ENCODE measurements around the gene PMS1.
"Not testable (repeated sequence)": the region's sequence is repeated elsewhere in the genome, so short reads cannot be mapped to it uniquely, and the experiment has no call there.

Gene PMS1

DNA sequence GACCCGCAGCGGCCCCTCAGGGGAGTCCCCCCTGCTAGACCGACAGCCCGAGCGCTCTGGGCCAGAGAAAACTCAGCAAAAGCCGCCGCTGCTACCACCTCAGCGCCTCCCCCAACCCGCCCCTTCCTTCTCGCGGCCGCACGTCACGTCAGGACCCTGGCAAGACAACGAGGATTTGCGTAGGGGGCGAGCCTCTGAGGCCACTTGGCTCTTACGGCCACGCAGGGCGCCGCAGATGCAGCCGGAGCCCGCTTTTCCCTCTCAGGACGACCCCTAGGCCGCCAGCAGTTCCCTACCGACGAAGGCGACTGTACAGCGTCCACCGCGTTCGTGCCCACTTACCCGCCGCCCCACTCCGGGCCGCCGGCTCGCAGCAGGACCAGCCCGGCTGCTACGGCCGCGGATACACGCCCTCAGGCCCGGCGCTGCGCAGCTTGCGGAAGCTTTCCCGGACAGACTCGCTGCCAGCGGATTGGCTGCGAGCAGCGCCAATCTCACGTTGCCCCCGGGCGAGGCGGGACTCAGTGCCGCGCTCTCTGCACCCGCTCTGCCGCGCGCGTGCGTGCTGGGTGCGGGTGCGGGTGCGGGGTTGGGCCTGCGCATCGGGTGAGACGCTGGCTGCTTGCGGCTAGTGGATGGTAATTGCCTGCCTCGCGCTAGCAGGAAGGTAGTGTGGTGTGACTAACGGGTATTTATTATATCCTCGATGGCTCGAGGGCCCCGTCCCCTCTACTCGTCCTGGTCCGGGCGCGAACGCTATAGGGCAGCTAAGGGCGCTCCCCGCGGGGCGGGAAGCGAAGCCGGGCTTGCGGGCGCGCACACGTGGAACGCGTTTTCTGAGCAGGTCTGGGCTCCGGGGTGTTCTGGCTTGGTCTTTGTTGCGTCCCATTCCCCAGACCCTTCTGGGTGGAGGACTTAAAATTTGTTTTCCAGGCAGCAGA lies at the start of gene PMS1, which contains the start of gene ORMDL1:
Gene PMS1 (plus strand): TSS at position 524 of the 941 bp plus-strand sequence. CDS start 7,360 bp downstream, outside the sequence.
Gene ORMDL1 (minus strand): TSS at position 413 of the 941 bp plus-strand sequence. CDS start 1,744 bp downstream, outside the sequence.
- DNase-seq (ENCODE audit: low spot score): peak; percentile 95

DNA sequence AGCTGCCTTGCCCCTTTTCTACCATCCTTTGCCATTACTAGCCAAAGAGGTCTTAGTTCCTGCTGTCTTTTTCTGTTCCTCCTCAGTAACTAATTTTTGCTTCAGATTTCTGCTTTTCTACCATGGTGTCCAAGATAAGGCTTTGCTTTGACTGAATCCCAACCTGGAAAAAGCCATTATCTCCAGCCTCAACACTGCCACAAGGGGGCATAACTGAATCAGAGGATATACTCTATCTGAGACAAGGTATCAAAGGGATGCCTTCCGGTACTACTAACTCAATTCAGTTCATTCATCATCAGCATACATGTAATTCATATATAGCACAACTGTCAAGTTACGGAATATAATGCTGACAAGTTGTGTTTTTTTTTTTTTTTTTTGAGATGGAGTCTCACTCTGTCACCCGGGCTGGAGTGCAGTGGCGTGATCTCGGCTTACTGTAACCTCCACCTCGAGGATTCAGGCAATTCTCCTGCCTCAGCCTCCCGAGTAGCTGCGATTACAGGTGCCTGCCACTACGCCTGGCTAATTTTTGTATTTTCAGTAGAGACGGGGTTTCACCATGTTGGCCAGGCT lies 33.1 kb upstream of the PMS1 start:
- DNase-seq (ENCODE audit: low spot score): peak; percentile 55

DNA sequence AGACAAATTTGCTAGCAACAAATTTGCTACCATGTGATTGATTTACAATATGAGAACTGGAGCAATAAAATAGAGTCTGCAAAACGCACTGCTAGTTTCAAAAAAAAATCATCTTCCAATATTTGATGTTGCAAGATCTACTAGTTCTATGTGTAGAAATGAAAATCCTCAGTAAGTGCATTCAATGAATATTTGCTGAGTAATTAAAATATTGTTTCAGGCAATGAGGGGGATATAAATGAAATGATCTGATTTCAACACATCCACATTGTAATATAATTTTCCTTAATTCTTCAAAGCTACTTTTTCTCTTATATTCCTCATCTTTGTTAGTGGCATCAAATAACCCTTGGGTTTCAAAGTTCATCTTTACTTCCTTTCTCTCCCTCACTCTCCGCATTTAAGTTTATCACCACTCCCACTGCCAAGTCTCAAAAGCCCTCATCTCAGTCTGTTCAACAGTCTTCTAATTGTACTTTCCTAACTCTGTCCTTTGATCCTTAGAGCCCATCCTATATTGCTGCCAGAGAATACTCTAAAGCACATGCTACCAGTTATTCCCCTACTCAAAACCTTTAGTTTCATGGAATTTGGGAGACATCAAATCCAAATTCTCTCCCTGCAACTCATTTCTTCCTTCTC lies 27.8 kb upstream of the PMS1 start:
- DNase-seq (ENCODE audit: low spot score): no peak

DNA sequence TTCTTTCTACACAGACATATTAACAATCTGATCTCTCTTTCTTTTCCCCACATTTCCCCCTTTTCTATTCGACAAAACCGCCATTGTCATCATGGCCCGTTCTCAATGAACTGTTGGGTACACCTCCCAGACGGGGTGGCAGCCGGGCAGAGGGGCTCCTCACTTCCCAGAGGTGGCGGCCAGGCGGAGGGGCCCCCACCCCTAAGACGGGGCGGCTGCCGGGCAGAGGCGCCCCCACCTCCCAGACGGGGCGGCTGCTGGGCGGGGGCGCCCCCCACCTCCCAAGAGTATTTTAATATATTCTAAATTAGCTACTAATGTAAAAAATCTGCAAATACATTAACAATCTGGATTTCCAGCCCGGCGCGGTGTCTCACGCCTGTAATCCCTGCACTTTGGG lies 24.1 kb upstream of the PMS1 start:
- DNase-seq (ENCODE audit: low spot score): not testable (repeated sequence)

DNA sequence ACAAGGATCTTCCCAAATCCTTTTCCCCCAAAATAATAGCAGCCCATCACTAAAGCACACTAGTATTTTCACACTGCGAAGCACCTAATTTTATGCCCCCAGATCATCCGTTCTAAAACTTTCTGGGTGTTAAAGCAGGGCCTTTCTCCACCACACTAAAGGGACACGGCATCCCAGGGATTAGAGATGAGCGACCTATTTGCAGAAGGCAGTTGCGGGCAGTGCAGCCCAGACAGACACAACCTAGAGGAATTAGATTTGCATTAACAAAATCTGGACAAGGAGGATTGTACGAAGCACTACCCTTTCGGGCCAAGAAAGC lies 22.1 kb upstream of the PMS1 start:
- DNase-seq (ENCODE audit: low spot score): no peak

DNA sequence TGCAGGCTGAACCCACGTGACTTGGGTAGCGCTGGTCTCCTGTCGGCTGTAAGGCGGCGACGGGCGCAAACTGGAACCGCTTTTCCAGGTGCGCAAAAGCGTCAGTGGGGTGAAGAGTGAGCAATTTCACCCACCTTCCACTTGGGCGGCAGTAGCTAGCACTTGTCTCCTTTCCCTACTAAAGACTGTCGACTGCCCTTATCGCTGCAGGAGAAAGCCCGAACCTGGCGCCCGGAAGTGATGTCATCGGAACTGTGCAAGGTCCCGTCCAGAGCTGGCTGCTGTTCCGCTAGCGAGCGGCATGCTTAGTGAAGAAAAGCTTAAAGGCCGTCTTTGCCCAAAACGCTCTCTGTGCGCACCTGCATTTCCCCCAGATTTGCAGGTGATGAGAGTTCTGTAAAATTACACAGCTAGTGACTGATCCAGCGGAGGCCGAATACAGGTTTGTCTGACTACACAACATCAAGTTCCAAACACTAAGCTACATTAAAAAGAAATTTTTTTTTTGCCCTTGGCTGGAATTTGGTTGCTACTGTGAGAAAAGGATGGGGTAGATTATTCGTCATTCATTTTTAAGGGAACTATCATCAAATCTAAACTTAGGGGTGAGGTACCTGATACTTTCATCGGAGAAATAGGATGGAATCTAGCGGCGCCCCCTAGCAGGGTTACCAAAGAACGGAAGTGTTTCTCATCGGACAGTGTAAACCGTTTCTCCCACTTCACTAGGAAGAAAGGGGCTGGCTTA lies 21.5 kb upstream of the PMS1 start, which contains the start of gene OSGEPL1:
Gene OSGEPL1 (minus strand): TSS at position 242 of the 748 bp plus-strand sequence. CDS start 1,152 bp downstream, outside the sequence.
- peak; percentile 92 for DNase-seq (ENCODE audit: low spot score)

DNA sequence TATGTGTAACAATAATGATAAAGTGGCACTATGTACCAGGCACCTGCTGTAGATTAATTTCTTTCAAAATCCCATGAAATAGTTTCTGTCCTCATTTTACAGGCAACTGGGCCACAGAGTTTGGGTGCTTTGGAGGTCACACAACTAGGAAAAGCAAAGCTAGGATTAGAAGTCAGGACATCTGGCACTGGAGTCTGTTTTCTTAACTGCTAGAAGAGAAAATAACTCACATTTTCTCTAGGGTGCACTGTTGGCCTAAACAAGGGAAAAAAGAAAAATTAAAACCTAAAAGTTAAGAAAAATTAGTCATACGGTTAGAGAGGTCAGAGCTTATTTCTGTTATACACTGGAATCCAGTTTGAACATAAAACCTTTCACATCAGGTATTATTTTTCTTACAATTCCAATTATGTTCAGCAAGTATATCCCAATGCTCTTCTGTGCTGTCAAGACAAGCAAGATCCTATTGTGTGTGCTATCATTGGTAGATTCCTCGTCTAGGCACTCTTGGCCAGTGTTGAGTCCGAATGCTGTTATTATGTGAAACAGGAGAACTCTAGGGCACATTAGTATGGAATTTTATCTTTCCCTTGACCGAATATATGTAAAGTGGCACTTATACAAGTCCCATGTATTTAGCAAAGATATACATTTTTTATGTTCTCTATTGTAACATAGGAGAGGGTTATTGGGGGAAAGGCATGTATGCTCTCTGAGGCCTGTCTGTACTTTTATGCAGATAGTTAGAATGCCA lies 20.2 kb upstream of the PMS1 start:
- DNase-seq (ENCODE audit: low spot score): no peak

DNA sequence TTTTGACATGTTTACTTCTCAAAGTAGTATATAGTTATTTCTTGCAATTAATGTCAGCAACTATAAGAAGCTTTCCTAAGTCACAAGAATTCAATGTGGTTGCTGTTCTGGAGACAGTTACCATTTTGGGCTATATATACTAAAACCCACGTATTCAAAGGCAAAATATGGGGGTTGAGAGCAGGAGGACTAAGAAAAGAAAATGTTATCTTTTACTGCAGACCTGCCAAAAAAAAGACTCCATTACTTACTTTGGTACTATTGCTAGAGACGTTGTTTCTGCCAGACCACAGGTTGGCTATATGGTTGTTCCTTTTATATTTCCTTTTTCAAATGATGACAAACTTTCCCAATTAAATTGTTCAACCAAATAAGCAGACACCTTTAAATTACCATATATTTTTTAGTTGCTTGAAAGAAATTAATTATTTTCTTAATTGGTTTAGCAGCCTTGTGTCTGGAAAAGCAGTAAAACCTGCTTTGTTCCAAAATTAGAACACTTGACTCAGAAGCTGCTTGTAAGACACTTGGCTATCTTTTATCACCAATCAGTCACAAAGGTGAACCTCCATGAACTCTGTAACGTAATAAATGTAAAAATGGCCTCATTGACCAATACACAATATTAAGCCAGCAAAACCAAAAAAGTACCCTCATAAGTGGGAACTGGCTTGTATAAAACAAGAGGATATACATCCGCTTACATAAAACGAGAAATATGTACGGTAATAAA lies 13.5 kb upstream of the PMS1 start:
- DNase-seq (ENCODE audit: low spot score): no peak

DNA sequence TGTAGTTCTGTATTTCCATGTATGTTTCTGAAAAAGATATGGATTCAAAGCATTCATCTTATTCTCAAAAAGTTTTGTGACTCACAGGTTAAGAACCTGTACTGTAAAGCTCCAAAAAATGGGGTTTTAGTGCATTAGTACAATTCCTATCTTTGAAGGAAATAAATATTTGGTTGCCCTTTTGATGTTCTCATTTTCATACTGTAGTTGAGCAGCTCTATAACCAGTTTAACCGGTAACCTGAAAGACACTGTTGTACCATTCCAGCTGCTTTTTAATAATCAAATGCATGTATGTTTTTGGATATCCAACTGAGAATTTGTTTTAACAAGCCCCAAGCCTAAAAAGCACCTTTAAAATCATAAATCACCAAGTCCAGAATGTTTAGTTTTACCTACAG lies 12.0 kb upstream of the PMS1 start:
- no peak for DNase-seq (ENCODE audit: low spot score)

DNA sequence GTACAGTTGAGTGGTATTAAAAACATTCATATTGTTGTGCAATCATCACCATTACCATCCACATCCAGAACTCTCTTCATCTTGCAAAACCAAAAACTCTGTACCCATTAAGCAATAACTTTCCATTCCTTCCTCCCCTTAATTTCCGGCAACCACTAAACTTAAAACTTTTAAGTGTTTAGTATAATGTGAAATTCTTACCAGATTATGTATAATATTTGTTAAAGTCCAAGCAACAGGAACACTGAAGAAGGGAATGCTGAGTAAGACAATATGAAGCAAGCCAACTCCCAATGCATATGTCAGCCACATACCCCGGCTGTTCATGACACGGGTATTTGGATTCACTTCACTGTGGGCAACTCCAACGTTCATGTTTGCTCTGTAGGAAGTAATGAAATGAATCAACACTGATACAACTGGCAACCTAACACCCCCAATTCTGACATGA lies 2.0 kb upstream of the PMS1 start:
- no peak for DNase-seq (ENCODE audit: low spot score)

DNA sequence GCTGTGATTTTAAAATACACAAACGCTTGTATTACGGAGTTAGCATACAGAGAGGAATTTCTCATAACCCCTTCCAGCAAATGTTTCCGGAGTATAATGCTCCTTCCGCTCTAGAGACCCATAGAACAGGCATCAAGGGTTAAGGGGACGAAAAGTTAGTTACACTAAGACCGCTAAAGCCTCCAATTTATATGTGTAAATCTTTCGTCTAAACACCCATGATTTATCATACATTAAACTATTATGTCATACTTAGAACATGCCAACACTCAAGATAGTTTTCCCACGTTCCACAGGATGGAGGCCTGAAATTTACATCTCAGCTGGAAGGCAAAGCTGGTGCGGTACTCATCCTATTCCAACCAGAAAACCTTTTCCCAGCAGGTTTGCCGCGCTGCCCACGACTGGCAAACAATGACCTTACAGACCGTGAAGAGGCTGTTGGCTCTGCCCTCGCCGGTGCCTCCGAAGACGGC lies 761 bp upstream of the PMS1 start:
- peak; percentile 26 for DNase-seq (ENCODE audit: low spot score)

DNA sequence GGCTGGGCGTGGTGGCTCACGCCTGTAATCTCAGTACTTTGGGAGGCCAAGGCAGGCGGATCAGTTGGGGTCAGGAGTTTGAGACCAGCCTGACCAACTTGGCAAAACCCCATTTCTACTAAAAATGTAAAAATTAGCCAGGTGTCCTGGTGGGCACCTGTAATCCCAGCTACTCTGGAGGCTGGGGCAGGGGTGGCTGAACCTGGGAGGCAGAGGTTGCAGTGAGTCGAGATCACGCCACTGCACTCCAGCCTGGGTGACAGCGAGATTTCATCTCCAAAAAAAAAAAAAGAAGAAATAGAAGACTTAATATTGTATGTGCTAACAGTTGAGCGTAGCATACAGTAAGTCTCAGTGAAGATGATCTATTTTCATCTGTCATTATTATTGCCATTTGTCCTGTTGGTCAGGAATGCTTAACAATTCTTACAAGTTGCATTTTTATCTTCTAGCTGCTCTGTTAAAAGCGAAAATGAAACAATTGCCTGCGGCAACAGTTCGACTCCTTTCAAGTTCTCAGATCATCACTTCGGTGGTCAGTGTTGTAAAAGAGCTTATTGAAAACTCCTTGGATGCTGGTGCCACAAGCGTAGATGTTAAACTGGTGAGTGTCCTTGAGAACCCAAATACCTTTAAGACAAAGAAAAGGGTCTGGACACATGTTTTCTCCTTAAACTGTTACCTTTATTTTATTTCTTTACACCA lies 7.2 kb downstream of the PMS1 start:
- DNase-seq (ENCODE audit: low spot score): peak; percentile 39

DNA sequence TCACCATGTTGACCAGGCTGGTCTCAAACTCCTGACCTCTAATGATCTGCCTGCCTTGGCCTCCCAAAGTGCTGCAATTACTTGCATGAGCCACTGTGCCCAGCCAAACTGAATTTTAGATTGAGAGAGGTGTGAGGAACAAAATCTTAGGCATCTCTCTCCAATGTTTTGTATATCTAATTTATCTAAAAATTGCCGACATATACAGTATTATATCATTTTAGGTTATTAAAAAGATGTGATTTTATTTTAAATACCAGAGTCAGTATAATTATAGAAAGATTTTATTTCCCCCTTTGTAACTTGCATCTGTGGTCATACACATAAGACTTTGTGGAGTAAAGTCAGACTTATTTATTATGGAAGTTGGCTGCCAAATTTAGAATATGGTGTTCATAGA lies 10.1 kb downstream of the PMS1 start:
- no peak for DNase-seq (ENCODE audit: low spot score)

DNA sequence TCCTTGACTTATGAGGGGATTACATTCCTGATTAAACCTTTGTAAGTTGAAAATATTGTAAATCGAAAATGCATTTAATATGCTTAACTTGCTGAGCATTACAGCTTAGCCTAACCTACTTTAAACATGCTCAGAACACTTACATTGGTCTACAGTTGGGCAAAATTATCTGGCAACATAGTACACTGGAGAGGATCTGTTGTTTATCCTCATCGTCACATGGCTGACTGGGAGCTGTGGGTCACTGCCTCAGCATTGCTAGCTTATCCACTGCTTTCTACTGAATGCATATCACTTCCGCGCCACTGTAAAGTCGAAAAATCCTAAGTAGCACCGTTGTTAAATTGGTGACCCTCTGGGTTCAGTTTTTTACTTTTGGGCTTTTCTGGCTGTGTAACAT lies 13.7 kb downstream of the PMS1 start:
- DNase-seq (ENCODE audit: low spot score): no peak

DNA sequence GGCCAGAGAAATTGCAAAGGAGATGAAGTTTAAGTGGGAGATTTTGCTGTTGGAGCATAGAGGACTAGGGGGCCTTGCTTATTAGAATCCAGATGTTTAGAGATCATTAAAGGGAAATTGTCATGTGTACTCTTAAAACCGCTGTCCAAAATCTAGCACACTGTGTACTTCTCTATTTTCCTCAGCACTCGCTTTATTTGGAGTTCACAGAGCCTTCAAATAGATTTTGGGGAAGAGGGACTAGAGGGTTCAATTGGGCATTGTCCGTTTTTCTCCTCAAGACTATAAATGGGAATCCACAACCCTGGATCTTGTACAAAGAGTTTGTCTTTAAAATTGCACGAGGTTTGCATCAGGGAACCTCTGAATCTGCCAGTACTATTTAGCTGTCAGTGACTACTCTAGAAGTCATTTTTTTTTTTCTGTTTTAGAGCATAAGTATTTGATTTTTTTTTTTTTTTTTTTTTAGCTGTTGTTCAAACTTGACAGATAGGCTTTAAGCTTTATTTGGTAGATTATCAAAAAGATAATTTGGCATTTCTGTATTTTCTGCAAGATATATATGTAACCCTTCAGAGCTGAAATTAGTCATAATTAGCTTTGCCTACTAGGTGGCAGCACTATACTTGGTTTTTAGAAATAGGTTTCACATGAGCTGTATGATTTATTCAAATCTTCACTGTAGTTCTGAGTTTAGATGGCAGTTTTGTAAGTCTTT lies 14.2 kb downstream of the PMS1 start:
- peak; percentile 19 for DNase-seq (ENCODE audit: low spot score)

DNA sequence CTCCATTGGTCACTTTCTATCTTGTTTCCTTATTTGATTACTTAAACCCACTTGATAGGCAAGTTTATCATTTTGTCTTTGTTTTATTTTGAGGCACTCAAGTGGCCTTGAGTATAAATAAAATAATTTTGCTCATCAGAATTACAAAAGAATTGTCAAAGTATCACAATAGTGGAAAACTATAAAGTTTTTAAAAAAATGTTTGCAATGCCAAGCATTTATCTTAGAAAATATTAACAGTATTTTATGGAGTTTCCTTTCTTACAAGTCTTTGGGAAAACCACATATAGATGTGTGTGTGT lies 14.7 kb downstream of the PMS1 start:
- DNase-seq (ENCODE audit: low spot score): no peak

DNA sequence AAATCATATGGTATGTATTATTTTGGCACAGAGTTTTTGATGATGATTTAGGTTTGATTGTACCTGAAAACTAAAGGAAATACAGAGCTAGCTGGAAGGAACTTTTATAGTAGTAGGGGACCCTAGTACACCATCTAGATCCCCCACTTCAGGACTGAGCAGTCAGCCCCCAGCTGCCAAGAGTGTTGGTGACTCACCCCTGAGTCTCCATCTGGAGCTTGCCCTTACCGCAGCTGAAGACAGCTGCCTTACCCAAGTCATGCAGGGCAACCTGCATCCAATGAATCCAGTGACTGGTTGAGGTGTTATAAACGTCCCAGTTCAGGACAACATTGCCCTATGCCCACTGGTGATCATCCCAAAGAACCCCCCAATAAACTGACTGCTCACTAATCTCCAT lies 15.3 kb downstream of the PMS1 start:
- no peak for DNase-seq (ENCODE audit: low spot score)

DNA sequence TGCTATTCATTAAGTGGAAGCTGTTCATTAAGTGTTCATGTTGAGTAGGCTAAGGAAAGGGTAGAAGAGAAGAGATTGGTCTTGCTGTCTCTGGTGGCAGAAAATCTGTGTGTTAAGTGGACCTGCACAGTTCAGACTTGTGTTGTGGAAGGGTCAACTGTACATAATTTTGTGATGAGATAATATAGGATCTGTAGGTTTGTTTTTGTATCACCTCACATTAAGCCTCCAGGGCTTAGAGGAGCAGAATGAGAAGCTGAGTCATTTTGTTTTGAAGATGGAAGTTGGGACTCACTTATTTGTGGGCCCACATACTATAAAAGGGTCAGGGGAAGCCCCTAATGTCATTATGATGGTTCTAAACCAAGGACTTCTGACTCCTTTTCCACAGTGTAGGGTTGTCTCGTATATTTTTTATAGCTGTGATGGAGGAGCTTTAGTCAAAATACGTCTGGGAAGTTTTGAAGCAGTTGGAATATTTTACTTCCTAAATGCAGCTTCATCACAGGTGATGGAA lies 18.2 kb downstream of the PMS1 start:
- no peak for DNase-seq (ENCODE audit: low spot score)

DNA sequence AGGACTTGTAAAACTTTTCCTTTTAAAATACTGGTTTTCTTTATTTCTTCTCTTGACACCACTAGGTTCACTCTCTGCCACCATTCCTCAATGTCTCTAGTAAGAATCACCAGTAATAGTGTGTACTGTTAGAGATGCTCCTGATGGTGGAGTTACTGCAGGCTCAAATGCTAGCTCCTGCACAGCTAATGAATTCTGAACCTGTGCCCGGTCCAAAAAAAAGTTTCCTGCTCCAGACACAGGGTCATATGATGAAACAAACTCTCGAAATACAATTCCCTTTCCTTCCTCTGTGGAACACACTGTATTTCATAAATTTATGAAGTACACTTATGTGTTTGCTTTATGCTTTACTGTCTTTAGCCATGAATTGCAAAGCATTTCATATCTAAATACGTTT lies 19.2 kb downstream of the PMS1 start:
- DNase-seq (ENCODE audit: low spot score): no peak

All from CD4-positive, alpha-beta T cell treated with Interleukin-15 for 4 hours (primary cell).